NCI-H2227 (cell line): ENCODE measurements around the gene SYNPO2.
A peak's percentile ranks its signal among the peaks of the same experiment; 100 is the strongest.

ENCODE experiments used
- DNase-seq: peaks from one replicate; lab custom pipeline; 2025; ENCODE audit not compliant: unreplicated experiment; lab: John Stamatoyannopoulos, UW

The SYNPO2 gene

DNA sequence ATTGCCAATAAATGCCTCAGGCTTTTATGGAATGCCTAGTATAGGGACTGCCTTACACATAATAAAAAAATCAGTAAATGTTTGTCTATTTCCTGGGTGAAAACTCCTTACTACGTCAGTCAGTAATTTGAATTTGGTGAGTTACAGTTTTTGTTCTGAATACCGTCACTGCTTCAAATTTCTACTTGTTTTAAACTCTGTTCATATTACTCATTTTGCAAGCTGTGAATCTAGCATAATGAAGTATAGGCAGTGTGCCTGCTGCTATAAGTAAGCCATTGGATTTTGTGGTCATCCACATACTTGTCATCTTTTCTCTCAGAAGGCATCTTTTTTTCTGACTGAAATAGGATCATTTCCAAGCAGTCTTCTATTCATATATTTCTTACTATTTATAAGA lies 43.1 kb downstream of the SYNPO2 start:
- DNase-seq: no peak

DNA sequence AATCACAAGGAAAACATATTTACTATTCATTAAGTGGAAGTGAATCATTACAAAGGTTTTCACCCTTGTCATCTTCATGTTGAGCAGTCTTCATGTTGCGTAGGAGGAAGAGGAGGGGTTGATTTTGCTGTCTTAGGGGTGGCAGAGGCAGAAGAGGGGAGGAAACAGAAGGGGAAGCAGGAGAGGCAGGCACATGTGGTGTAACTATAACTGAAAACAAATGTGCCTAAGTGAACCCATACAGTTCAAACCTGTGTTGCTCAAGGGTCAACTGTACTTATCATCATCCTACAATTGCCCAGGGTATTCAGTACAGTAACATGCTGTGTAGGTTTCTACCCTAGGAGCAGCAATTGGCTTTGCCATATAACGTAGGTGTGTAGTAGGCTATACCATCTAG lies 47.2 kb downstream of the SYNPO2 start:
- DNase-seq: no peak

DNA sequence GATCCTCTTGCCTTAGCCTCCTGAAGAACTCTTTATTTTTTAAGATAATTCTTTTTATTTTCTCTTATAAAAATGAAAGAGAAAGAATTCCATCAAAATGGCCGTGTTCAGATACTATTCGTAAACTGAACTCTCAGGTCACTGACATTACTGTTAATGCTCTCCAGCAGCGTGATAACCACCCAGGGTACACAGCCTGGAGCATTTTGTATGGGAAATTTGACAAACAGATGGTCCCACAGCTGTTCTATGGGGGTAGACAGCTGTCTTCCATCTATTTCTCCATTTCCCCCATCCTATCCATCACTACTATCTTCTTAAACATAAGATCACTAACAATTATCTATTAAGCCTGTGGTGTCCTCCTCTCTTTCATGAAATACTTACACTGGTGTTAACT lies 47.8 kb downstream of the SYNPO2 start:
- no peak for DNase-seq

DNA sequence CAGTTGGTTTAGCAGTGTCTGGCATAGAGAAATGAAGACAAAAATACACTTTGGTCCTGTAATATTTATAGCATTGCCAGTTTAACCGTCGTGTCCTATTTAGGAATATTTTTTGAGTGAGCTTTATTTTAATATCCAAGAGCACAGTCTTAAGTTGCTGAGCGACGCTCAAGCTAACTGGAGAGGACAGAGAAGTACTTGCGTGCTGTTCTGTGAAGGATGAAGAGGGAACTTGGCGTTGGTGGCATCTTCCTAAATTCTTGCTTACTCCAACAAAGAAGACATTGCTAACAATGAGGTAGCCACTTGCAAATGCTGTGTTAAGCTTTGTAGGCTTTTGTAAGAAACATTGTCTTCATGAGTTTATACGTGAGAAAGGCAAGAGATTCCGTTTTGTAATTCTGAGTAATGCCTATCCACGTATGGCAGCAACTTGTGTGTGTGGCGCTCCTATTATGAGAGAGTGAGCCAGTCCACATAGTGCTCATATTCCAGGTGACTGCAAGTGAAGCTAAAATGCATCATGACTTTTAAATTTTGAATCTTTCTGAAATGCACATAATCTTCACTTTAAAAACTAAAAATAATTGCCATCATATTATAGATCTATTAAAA lies 50.6 kb downstream of the SYNPO2 start:
- DNase-seq: no peak

DNA sequence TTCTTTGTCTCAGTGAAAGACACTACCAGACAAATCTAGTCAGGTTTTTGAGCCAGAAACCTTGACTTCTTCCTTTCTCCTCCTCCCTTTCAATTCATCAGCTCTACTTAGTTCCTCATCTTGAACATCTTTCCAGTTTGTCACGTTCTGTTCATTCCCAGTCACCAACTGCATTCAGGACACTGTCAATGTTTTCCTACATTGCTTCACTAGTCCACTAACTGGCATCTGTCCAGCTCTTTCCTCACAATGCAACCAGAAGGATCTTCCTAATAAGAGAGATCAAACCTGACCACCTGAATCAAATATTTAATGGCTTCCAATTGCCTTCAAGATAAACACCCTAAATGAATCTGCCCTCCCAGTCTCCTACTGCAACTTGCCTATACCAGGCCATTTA lies 52.5 kb downstream of the SYNPO2 start:
- DNase-seq: no peak

GRCh38 chr4:118941799-118942198 lies 53.1 kb downstream of the SYNPO2 start:
- DNase-seq: no peak

- DNase-seq: no peak
Measured at GRCh38 chr4:118942465-118942864, 53.8 kb downstream of the SYNPO2 start.

DNA sequence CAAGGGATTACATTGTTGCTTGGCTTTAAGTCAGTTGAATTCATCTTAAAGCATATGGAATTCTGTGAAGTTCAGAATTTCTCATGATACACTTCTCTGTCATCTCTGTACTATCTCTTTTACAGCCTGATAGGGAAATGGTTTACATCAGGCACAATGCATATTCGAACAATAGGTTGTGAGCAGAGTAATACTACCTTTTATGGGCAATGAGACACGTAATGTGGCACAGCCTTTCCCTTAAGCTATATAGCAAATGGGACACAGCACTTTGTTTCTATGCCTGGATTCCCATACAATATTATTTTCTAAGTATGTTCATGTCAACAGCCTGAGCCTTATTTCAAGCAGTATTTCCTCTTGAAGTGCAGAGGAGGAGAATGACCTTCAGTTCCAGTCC lies 58.4 kb downstream of the SYNPO2 start:
- no peak for DNase-seq

DNA sequence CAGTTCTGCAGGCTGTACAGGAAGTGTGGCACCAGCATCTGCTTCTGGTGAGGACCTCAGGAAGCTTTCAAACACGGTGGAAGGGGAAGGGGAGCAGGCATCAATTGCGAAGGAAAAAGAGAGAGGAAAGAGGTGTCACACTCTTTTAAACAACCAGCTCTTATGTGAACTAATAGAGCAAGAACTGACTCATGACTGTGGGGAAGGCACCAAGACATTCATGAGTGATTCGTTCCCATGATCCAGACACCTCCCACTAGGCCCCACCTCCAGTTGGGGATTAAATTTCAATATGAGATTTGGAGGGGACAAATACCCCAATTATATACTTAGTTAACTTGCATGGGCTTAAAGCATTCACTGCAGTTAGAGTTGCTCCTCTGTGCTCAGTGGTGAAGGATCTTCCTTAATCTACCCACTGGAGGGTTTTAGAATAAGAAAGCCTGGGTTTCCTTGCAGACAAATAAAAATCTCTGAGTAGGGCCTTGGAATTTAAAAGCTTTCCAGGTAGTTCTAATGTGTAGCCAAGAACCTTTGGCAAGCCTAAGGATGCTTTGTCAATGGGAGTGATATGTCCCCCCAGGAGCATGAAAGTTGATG lies 60.0 kb downstream of the SYNPO2 start:
- DNase-seq: no peak

DNA sequence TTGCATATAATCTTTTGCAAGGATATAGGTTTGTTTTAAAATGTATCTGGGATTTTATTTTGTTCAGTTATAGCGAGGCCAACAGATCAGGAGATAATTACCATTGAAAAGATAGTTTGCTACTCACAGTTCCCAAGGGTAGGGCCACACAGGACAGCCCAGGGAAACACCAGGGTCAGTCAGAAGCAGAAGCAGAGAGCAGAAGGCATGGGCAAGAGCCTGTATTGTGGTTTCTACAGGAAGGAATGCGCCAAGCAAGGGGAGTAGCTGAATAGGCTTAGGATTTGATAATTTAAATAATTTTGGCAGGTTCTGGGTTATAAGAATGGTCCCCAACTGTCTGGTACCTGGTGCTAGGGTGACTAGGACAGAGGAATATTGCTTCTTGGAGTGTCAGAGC lies 61.6 kb downstream of the SYNPO2 start:
- DNase-seq: no peak

- no peak for DNase-seq
Measured at GRCh38 chr4:118950929-118951570, 62.4 kb downstream of the SYNPO2 start.

- no peak for DNase-seq
Measured at GRCh38 chr4:118953276-118953675, 64.6 kb downstream of the SYNPO2 start.

DNA sequence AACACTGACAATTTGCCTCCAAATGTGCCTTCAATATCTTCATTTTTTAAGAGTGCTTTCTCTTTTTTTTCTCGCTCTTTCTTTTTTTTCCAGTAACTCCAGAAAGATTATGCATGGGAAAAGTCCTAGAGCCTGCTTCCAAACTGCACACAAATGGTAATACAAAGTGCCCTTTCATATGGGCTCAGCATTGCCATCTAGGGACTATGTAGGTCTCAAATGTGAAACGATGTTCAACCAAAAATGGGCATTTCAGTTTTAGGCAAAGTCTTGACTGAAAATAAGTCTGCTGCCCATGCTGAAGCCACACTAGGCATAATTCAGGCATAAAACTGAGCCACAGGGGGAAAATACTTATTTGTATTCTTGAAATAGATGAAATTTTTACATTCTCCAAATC lies 65.6 kb downstream of the SYNPO2 start:
- no peak for DNase-seq

- no peak for DNase-seq
Measured at GRCh38 chr4:118955515-118955914, 66.9 kb downstream of the SYNPO2 start.

- DNase-seq: no peak
Measured at GRCh38 chr4:118957722-118958445, 69.2 kb downstream of the SYNPO2 start.

- DNase-seq: no peak
Measured at GRCh38 chr4:118962540-118962939, 73.9 kb downstream of the SYNPO2 start.

- no peak for DNase-seq
Measured at GRCh38 chr4:118964891-118965411, 76.3 kb downstream of the SYNPO2 start.

- no peak for DNase-seq
Measured at GRCh38 chr4:118967393-118967792, 78.7 kb downstream of the SYNPO2 start.

- DNase-seq: no peak
Measured at GRCh38 chr4:118968005-118968404, 79.4 kb downstream of the SYNPO2 start.

DNA sequence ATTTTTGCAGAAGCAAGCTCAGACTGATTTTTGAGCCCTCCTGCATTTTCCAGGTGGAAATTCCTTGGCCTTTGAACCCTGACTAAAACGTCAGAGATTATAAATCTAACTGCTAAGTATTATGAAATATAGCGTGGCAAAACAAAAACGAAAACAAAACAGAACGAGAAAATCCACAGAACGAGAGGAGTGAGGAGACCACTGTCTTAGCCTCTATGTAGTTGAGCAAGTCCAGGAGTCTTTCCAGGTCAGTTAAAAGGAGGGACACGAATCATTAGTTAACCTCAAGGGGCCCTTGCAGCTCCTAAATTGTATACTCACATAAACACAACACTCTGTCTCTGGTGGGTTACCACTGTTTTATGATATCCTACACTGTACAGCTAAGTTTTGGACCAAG lies 80.2 kb downstream of the SYNPO2 start:
- no peak for DNase-seq

DNA sequence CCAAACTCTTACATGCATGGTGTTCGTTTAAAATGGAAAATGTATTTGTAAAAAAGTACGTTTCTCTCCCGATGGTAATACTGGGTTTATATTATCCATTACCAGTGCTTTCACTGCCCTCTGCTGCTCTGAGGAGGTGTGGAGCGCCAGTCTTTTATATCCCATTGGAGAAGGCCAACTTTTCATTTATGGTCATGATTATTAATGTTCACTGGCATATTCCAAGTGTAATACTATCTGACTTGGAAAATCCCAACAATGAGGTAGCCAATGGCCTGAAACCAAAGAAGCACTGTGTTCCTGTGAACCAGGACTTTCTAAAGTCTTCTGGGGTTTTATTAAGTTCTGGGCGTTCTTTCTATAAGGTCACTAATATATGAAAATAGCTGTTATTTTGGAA lies 80.7 kb downstream of the SYNPO2 start:
- DNase-seq: peak; percentile 23

GRCh38 chr4:118972167-118972566 lies 83.5 kb downstream of the SYNPO2 start:
- DNase-seq: no peak
